ENCODE measurements around the gene POLA1.

Gene POLA1

DNA sequence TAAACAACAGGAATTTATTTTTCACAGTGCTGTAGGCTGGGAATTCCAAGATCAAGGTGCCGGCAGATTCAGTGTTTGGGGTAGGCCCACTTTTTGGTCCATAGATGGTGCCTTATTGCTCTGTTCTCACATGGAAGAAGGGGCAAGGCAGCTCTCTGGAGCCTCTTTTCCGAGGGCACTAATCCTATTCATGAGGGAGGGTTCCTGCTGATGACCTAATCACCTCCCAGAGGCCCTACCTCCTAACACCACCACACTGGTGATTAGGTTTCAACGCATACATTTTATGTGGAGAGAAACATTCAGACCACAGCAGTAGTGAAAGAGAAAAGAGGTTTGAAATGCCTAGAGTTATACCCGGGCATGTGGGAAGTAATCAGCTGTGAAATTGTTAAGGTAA is 1.4 kb upstream of the POLA1 start:
- DNase-seq, result no peak

GRCh38 chrX:24694825-24695224 is 1.1 kb downstream of the POLA1 start:
- DNase-seq, result peak; percentile 1

DNA sequence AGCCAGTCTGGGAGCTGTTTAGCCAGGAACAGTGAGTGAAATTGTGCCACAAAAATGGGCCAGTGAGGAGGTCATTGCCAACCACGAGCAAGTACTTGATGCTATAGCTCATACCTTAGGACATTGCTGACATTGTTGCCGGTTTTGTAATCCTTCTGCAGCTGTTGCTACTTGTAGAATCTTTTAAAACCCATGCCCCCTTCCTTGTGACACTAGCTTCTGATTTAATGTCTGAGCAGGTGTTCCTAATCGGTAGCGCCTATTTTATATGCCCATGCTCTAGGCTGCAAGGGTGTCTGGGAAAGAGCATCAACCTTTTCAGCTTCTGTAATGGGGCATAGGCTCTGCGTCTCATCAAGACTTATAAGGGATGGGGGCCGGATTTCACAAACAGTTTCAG is 2.6 kb downstream of the POLA1 start:
- DNase-seq, result no peak

DNA sequence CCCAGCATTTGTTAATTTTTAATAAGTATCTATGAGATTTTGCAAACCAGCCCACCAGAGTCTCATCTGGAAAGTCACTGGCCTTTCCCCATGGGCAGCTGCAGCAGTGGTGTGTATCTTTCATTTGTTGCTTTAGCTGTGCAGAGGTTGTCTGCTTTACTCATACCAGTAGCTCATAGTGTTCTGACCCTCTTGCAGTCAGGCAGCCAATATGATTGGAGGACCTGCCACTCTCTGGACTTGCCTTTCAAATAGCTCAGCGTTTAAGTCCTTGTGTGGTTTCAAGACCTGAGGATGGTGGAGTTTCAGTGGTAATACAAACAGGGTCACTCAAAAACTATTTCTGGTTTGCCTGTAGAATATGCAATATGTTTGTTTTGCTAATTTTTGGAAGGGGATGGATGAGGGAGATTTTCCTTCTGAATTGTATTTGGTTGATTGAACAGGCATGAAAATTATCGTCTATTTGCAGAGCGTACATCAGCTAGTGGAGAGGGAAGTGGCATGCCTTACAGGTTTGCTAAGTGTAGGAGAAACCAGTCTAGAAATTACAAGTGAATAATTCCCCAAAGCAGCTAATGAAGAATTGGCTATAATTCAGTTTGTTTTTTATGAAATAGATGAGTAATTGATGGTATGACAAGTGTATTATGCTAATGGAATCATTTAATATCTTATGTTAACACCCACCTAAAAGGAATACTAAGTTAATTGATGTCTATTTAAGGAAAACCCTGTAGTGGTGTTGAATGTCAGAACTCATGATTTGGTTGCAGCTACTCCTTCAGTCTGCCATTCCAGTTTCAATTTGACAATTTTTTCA is 8.9 kb downstream of the POLA1 start:
- no peak for DNase-seq

- DNase-seq, result no peak
Observed at GRCh38 chrX:24703185-24703494, 9.4 kb downstream of the POLA1 start.

DNA sequence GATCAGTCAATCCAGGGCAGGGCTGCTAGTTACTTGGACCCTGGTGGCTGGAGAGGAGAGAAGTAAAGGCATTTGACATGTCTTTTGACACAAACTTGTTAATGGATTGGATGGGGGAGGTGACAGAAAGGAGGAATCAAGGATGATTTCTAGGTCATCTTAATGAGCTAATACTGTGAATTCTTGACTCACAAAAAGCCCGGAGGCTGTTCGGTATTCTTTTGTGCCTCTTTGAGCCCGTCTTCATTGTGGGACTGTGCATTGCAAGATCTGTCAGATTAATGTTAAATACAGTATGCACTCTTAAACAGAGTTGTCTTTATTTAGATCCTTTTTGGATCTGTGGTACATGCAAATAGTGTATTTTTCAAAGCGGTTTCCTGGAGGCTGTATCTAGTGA is 25.1 kb downstream of the POLA1 start:
- no peak for DNase-seq

GRCh38 chrX:24720036-24720435 is 26.3 kb downstream of the POLA1 start:
- DNase-seq, result no peak

- DNase-seq, result no peak
Observed at GRCh38 chrX:24728530-24728929, 34.8 kb downstream of the POLA1 start.

DNA sequence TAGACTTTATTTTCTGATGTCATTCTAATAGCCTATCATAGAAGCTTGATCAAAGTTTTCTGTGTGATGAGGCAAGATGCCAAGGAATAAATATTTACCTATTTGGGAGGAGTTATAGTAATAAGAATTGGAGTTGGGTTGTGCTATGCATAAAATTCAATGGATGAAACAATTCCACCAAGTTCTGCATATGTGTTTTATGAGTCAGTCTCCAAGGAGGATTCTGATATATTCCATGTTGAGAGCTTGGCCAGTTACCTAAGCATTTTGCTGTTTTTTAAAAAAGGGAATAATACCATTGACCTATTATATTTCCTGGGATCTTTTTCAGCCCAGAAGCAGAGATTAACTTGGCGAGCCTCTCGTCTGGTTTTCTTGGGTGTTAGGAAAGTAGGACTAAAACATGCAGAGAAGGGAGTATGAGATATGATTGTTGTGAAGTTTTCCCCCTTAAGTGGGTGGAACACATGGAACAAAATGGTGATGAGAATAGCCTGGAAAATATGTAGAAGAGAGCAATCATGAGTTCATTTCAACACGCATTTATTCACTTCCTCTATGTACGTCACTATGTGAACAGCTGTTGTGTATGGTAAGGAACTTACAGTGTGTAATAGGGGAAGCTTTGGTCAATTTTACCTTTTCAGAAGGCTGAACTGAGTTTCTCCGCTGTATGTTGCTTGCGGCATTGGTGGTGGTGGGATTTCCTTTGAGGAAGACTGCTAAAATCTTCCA is 39.2 kb downstream of the POLA1 start:
- DNase-seq, result no peak

GRCh38 chrX:24741330-24741729 is 47.6 kb downstream of the POLA1 start:
- DNase-seq, result no peak

DNA sequence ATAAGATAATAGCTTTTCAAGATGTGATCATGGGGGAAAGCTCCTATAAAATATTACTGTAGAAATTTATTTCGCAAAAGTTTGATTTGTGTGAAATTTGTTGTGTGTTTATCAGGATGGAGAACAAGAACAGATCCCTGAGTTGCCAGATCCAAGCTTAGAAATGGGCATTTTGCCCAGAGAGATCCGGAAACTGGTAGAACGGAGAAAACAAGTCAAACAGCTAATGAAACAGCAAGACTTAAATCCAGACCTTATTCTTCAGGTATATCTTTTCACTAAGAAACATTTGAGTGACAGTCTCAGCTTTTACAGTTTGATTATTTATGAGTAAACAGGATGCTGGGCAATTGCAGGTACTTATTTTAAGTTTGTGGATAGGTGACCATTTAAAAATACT is 54.5 kb downstream of the POLA1 start:
- no peak for DNase-seq

- DNase-seq, result no peak
Observed at GRCh38 chrX:24759786-24760185, 66.1 kb downstream of the POLA1 start.

DNA sequence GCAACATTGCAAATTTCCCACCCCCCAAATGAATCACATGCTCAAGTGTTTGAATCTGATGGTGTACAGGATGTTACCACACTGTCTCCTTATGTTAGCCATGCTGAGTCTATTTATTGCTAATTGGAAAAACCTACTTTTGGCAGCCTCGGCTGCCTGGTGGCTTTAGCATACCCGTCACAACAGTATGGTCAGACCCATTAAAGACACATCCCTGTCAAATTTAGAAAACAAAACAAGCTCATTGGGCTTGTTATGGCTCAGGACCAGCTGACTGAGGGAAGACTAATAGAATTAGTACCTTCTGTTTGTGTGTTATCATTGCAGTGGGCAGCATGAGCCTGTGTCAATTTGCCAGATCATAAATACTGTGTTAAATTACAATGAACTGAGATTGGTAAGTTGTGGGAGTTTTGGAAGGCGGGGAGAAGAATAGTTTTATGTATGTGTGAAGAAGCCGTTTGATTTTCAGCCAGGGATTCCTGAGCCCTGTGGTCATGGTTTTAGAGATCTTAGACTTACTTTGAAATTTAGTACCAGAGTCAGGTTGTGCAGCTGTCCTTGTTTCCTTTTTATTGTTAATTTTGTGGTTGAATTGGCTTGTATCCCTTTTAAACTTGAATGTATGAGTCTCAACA is 66.8 kb downstream of the POLA1 start:
- peak; percentile 56 for DNase-seq

- peak; percentile 1 for DNase-seq
Observed at GRCh38 chrX:24761306-24761705, 67.6 kb downstream of the POLA1 start.

DNA sequence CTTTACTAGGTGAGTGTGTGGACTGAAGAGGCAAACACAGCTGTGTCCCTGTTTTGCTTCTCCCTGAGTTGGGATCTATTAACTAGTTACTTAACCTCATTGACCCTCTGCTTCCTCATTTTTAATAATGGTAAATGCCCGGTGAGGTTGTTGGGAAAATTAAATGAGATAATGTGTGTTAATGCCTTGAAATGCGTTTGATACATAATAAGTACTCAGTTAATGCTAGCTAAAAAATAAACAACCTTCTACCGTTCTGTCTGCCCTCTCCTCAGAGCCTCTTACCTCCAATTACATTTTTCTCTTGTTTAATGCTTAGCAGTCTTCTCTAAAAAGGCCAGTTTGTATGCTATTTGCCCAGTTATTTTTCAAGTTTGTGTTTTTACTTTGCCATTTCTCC is 70.3 kb downstream of the POLA1 start:
- DNase-seq, result no peak

GRCh38 chrX:24767557-24767956 is 73.8 kb downstream of the POLA1 start:
- DNase-seq, result peak; percentile 4

- no peak for DNase-seq
Observed at GRCh38 chrX:24768556-24768955, 74.8 kb downstream of the POLA1 start.

DNA sequence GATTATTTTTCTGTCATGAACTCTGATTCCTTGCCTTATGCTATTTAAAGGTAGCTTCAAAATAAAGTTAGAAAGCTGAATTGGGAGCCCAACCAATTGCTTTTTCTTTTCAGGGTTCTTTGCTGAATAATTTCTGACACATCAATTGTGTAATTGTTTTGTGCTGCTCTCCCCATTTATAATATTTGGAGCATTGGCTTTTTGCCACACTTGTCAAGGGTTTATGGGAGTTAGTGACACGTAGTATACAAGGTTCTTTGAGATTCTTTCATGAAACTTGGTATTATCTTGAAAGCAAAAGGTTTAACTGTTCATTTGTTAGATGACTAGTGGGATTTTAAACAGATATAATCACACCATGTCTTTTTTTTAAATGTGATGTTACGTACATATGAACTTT is 80.9 kb downstream of the POLA1 start:
- peak; percentile 1 for DNase-seq

DNA sequence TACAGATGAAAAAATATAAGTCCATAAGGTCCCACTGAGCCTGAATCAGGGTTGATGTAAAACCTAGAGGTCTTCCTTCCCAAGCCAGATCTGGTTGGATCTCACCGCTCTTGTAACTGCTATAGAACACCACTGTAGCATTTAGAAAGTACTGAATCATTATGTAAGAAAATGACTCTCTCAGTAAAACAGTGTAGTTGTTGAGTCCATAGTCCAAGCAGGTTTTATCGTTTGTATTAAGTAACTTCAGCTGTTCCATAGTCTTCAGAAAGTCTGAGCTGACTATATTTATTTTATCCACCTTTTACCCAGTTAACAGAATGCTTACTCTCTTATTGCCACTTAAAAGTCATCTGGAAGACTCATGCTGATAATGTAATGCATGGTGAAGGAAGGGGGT is 82.2 kb downstream of the POLA1 start:
- no peak for DNase-seq

DNA sequence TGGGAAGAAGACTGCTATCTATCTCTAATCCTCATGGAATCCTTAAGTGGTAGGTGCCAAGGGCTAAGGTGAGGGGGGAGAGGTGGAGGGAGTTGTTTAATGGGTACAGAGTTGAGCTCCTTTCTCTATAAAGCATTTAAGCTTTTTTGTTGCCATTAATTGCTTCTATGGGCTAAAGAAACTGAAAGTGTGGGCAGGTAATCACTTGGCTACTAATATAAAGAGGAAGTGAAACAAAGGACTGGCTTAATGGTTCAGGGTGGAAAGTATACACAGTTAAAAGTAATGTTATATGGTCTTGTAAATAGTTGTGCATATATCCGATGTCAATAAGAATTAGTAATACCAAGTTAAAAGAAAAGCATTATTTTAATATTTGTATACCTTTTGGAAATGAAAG is 83.9 kb downstream of the POLA1 start:
- DNase-seq, result no peak

DNA sequence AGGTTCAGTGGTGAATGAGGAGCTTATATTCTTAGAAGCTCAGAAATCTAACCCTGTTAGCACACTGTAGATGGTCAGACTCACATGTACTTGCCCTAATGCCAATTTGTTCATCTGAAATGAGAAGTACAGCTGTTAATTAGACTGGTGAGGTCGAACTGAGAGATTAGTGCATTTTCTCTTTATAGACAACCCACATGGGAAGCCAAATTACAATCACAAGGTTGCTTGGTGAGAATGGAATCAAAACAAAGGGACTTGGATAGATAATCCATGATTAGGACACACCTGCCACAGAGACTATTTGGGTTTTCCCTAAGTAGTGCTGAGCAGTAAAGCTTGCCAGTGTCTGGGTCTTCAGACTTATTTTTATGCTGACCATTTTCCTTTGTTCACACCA is 88.3 kb downstream of the POLA1 start:
- DNase-seq, result no peak

- DNase-seq, result no peak
Observed at GRCh38 chrX:24789047-24789446, 95.3 kb downstream of the POLA1 start.

- no peak for DNase-seq
Observed at GRCh38 chrX:24790166-24790565, 96.4 kb downstream of the POLA1 start.

GRCh38 chrX:24796204-24796603 is 102.5 kb downstream of the POLA1 start:
- DNase-seq, result no peak
